HepG2 (cell line): ENCODE results near the gene PODXL. TPM values are rescaled to one million over a fixed set of nuclear protein-coding genes. Genes with fewer than 3 reads are reported as not detected.

Experiments
- ATAC-seq: fragments of 200-7000 bp; cut with Tn5 transposase; 3 replicates; pipeline ENCODE4 v1.9.1; 2020; ENCODE audit warnings: mild to moderate bottlenecking, moderate library complexity
- BruUV-seq: library from RNA; stranded (reverse); fragments of 400-500 nt; replicated peaks from 2 replicates; lab custom pipeline; 2021; lab: Mats Ljungman, UMichigan
- CTCF ChIA-PET: fragments of 300-600 bp; formaldehyde crosslinking; extraction: SDS; loops from one replicate; lab custom pipeline; 2021; ENCODE audit warnings: low total read pairs, inconsistent platforms, low intra/inter-chr PET ratio; lab: Yijun Ruan, JAX
- POLR2A ChIA-PET: fragments of 350-600 bp; sonication (Branson Sonifier 250); formaldehyde crosslinking; loops from one replicate; lab custom pipeline; 2020; ENCODE audit warnings: antibody characterized with exemption, inconsistent platforms; lab: Yijun Ruan, JAX
- DNase-seq: peaks from one replicate; pipeline ENCODE4 v3.0.0-alpha.2; 2015; ENCODE audit warnings: low spot score
- FAIRE-seq: peaks from 3 replicates; lab custom pipeline; 2011; peaks lifted over from hg19 to GRCh38; lab: Jason Lieb, UNC
- H2AFZ ChIP-seq: one replicate; pipeline ENCODE4 v1.6.1; 2011; ENCODE audit warnings: low read length, inconsistent platforms
- H3K27ac ChIP-seq: fragments of 300-600 bp; 3 replicates; pipeline ENCODE4 v1.8.0; 2011; ENCODE audit warnings: mixed run types, mild to moderate bottlenecking, mixed read lengths, low read length, inconsistent platforms; ENCODE audit not compliant: insufficient read depth; ENCODE audit errors: extremely low read length
- H3K27me3 ChIP-seq, 2 experiments: fragments of 200-600 bp in 1 of 2; 2 replicates in 1 of 2; 3 replicates in 1 of 2; pipeline versions ENCODE4 v1.6.0 to v1.8.0; 2011; ENCODE audit warnings: low read length in 2 of 2, mild to moderate bottlenecking in 2 of 2, moderate library complexity in 2 of 2, inconsistent platforms in 1 of 2; ENCODE audit not compliant: insufficient read depth in 2 of 2, control insufficient read depth in 1 of 2
- H3K36me3 ChIP-seq, 2 experiments: fragments of 200-600 bp in 1 of 2; replicated peaks in 1 of 2; 2 replicates in 1 of 2; 3 replicates in 1 of 2; pipeline versions ENCODE4 v1.5.1 to v1.8.0; 2011; ENCODE audit warnings: low read length in 2 of 2, inconsistent platforms in 1 of 2; ENCODE audit not compliant: insufficient read depth in 2 of 2, control insufficient read depth in 1 of 2
- H3K4me1 ChIP-seq: 2 replicates; pipeline ENCODE4 v1.5.1; 2012; ENCODE audit warnings: low read length, inconsistent platforms; ENCODE audit not compliant: insufficient read depth
- H3K4me2 ChIP-seq: 2 replicates; pipeline ENCODE4 v1.6.0; 2011; ENCODE audit warnings: low read depth, low read length, inconsistent platforms
- H3K4me3 ChIP-seq, 3 experiments: fragments of 200-600 bp in 1 of 3; sonication (generic), shearing (Covaris generic) in 1 of 3; replicated peaks in 1 of 3; 2 replicates each; pipeline ENCODE4 v1.5.1; 2011 to 2016; ENCODE audit warnings: low read length in 3 of 3, inconsistent platforms in 2 of 3, low read depth in 2 of 3, mild to moderate bottlenecking in 2 of 3, control low read depth in 1 of 3, mixed read lengths in 1 of 3; ENCODE audit not compliant: insufficient read depth in 1 of 3
- H3K79me2 ChIP-seq: one replicate; pipeline ENCODE4 v1.6.1; 2011; ENCODE audit warnings: low read length, inconsistent platforms; ENCODE audit not compliant: insufficient read depth
- H3K9ac ChIP-seq: 2 replicates; pipeline ENCODE4 v1.6.0; 2011; ENCODE audit warnings: mild to moderate bottlenecking, low read depth, low read length, inconsistent platforms; ENCODE audit not compliant: insufficient read depth
- H3K9me3 ChIP-seq: 2 replicates; pipeline ENCODE4 v1.5.1; 2012; ENCODE audit warnings: mild to moderate bottlenecking, low read length
- H4K20me1 ChIP-seq: 2 replicates; pipeline ENCODE4 v1.6.0; 2011; ENCODE audit warnings: inconsistent platforms, mild to moderate bottlenecking, low read length, moderate library complexity; ENCODE audit not compliant: insufficient read depth
- AGO2 ChIP-seq: fragments of 200-400 bp; formaldehyde crosslinking; optimal IDR thresholded peaks from 2 replicates; pipeline ENCODE3; 2017; ENCODE audit warnings: mild to moderate bottlenecking, low read depth, low read length, moderate library complexity
- MTF2 ChIP-seq: sonication (generic); formaldehyde crosslinking; IDR thresholded peaks from 2 replicates; pipeline ENCODE4 v1.5.0; 2020; ENCODE audit warnings: missing genetic modification reagents, borderline replicate concordance
- WGBS: methylation state at CpG from one replicate; pipeline ENCODE4 v1.1.6; 2017; ENCODE audit warnings: low lambda C conversion rate; 5-methylcytosine and 5-hydroxymethylcytosine counted together
- in situ Hi-C: cut with HindIII; loops from 2 replicates; pipeline ENCODE4 v1.10.0; 2017; ENCODE audit warnings: low pct_unique_long_range_greater_than_20kb; ENCODE audit not compliant: extremely low pct_ligation_motif_present
- intact Hi-C: fragments of 100-400 bp; cut with micrococcal nuclease; formaldehyde crosslinking; loops from one replicate; pipeline ENCODE4 v1.10.0; 2022; ENCODE audit not compliant: unreplicated experiment
- polyA plus RNA-seq, 8 experiments: library from polyadenylated mRNA; depleted of rRNA in 3 of 8; stranded (reverse) in 7 of 8; unstranded in 1 of 8; fragments of >200 nt; fragmentation: Illumina TruSeq in 4 of 8; extraction: Trizol in 4 of 8; gene quantifications; 2 replicates each; pipeline versions ENCODE4 v1.2.1 to v1.2.3, GENCODE V29; 2011 to 2016; ENCODE audit warnings: low read depth in 4 of 8, missing spikeins in 1 of 8, mixed read lengths in 1 of 8; ENCODE audit not compliant: insufficient read depth in 1 of 8
- total RNA-seq, 5 experiments: library from RNA; depleted of rRNA; stranded (reverse); fragments of >200 nt; fragmentation: Illumina TruSeq; extraction: Trizol; gene quantifications; 2 replicates each; pipeline ENCODE4 v1.2.3, GENCODE V29; 2016; ENCODE audit warnings: low read depth in 1 of 5
- TF ChIP-seq, protein P1 (sequence below): sonication (generic); formaldehyde crosslinking; IDR thresholded peaks from 2 replicates; pipeline ENCODE4 v1.4.0; 2020; ENCODE audit warnings: missing genetic modification reagents
- TF ChIP-seq, protein P2 (sequence below): sonication (generic); formaldehyde crosslinking; IDR thresholded peaks from 2 replicates; pipeline ENCODE4 v1.5.0; 2020; ENCODE audit warnings: mild to moderate bottlenecking, missing genetic modification reagents, moderate library complexity

Gene PODXL
- total and polyA plus RNA-seq, 2 of the 13 experiments (the other 11 are each of a cell fraction or from before 2014, with no cell fraction given), result 0.22 to 0.54 TPM

DNA sequence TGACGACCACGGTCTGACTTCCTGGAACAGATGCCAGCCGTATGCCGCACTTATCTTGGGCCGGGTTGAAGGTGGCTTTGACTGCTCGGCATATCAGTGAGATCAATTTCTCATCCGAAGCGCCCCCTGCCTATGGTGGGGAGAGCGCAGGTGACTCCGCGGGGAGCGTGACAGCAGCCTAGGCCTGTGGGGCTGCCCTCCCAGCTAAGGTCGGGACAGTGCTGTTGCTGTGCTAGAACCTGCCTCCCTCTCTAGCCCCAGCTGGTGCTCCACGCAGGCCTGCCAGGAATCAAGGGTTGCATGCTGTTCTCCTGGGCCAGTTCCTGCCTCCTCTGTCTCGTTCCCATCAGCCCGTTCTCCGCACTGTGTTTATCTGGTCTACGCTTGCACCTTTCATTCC, 49.8 kb downstream of the PODXL start:
- 77% methylated on average over 11 of the region's 18 CpGs for WGBS
- no peak for FAIRE-seq
- Histone ChIP-seq H4K20me1 (no peaks in the 10 kb centered on the region), H3K27ac (no peak overlapping the region), H3K36me3 (no peaks in the 10 kb centered on the region), H3K9ac (no peak overlapping the region), H2AFZ (no peak overlapping the region), H3K4me2 (no peak overlapping the region), H3K9me3 (no peaks in the 10 kb centered on the region), H3K4me1 (peaks cover 34% of the 10 kb centered on the region), H3K79me2 (no peaks in the 10 kb centered on the region), H3K27me3 (no peaks in the 10 kb centered on the region; a peak in 1 of 5 replicates), H3K4me3 (no peak overlapping the region)
- POLR2A ChIA-PET, result no interaction called here
- TF ChIP-seq, protein P1, sequence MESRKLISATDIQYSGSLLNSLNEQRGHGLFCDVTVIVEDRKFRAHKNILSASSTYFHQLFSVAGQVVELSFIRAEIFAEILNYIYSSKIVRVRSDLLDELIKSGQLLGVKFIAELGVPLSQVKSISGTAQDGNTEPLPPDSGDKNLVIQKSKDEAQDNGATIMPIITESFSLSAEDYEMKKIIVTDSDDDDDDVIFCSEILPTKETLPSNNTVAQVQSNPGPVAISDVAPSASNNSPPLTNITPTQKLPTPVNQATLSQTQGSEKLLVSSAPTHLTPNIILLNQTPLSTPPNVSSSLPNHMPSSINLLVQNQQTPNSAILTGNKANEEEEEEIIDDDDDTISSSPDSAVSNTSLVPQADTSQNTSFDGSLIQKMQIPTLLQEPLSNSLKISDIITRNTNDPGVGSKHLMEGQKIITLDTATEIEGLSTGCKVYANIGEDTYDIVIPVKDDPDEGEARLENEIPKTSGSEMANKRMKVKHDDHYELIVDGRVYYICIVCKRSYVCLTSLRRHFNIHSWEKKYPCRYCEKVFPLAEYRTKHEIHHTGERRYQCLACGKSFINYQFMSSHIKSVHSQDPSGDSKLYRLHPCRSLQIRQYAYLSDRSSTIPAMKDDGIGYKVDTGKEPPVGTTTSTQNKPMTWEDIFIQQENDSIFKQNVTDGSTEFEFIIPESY (CRISPR knock-in tag), result peak; percentile 87
- TF ChIP-seq AGO2, result peak; percentile 18
- TF ChIP-seq MTF2 (CRISPR knock-in tag), result no peak
- TF ChIP-seq, protein P2, sequence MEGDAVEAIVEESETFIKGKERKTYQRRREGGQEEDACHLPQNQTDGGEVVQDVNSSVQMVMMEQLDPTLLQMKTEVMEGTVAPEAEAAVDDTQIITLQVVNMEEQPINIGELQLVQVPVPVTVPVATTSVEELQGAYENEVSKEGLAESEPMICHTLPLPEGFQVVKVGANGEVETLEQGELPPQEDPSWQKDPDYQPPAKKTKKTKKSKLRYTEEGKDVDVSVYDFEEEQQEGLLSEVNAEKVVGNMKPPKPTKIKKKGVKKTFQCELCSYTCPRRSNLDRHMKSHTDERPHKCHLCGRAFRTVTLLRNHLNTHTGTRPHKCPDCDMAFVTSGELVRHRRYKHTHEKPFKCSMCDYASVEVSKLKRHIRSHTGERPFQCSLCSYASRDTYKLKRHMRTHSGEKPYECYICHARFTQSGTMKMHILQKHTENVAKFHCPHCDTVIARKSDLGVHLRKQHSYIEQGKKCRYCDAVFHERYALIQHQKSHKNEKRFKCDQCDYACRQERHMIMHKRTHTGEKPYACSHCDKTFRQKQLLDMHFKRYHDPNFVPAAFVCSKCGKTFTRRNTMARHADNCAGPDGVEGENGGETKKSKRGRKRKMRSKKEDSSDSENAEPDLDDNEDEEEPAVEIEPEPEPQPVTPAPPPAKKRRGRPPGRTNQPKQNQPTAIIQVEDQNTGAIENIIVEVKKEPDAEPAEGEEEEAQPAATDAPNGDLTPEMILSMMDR, result peak; percentile 19; the same call in 1 of the 2 replicates
- no peak for DNase-seq
- CTCF ChIA-PET, result no interaction called here
- no TSS peak for BruUV-seq
- ATAC-seq, result no peak
- intact Hi-C loops (no loop called here), in situ Hi-C loops (loop anchor here (10.0 kb wide), 1 partner anchor 148 kb away; no protein-coding TSS in a partner anchor)
